OCI-LY3 (cell line): ENCODE results near the gene PLCB4.

Experiments used
- H2AFZ ChIP-seq: fragments of 200-600, 300-600 bp; shearing (Covaris generic); 2 replicates; pipeline ENCODE4 v1.6.0; 2014; ENCODE audit warnings: antibody characterized with exemption, low read depth, low read length
- H3K27ac ChIP-seq: fragments of 200-600, 300-600 bp; sonication (generic); 2 replicates; pipeline ENCODE4 v1.5.1; 2014; ENCODE audit warnings: mild to moderate bottlenecking, low read length, moderate library complexity, mixed read lengths
- H3K27me3 ChIP-seq: fragments of 200-600, 300-600 bp; sonication (generic); 2 replicates; pipeline ENCODE4 v1.6.1; 2014; ENCODE audit warnings: low read depth, low read length, mixed read lengths
- H3K36me3 ChIP-seq: fragments of 200-600, 300-600 bp; sonication (generic); replicated peaks from 2 replicates; pipeline ENCODE3; 2014; ENCODE audit warnings: low read depth, low read length, mixed read lengths
- H3K4me1 ChIP-seq: fragments of 300-600, 200-600 bp; sonication (generic); 2 replicates; pipeline ENCODE4 v1.6.1; 2014; ENCODE audit warnings: low read length, mixed read lengths
- H3K4me2 ChIP-seq: fragments of 200-600, 300-600 bp; sonication (generic); 2 replicates; pipeline ENCODE4 v1.6.1; 2014; ENCODE audit warnings: low read length, mixed read lengths
- H3K4me3 ChIP-seq: fragments of 300-600, 200-600 bp; sonication (generic); 2 replicates; pipeline ENCODE4 v1.5.1; 2014; ENCODE audit warnings: antibody characterized with exemption, mild to moderate bottlenecking, low read length, moderate library complexity
- H3K79me2 ChIP-seq: fragments of 300-600, 200-600 bp; shearing (Covaris generic); 2 replicates; pipeline ENCODE4 v1.6.1; 2014; ENCODE audit warnings: mild to moderate bottlenecking, low read length, mixed read lengths
- H3K9ac ChIP-seq: fragments of 300-600, 200-600 bp; shearing (Covaris generic); 2 replicates; pipeline ENCODE4 v1.6.0; 2014; ENCODE audit warnings: mild to moderate bottlenecking, low read length, moderate library complexity
- H3K9me3 ChIP-seq: fragments of 200-600, 300-600 bp; shearing (Covaris generic); 2 replicates; pipeline ENCODE4 v1.6.1; 2014; ENCODE audit warnings: low read length, mixed read lengths; ENCODE audit not compliant: insufficient read depth
- H4K20me1 ChIP-seq: fragments of 200-600, 300-600 bp; sonication (generic); 2 replicates; pipeline ENCODE4 v1.6.1; 2016; ENCODE audit warnings: low read length, mixed read lengths; ENCODE audit not compliant: insufficient read depth
- CTCF ChIP-seq: fragments of 200-600, 300-600 bp; sonication (generic); IDR thresholded peaks from 2 replicates; pipeline ENCODE4 v1.5.1; 2014; ENCODE audit warnings: antibody characterized with exemption, low read length, low read depth
- EZH2phosphoT487 ChIP-seq: fragments of 200-600 bp; shearing (Covaris generic); IDR thresholded peaks from 2 replicates; pipeline ENCODE4 v1.6.1; 2018; ENCODE audit warnings: antibody characterized with exemption, mixed run types, low read depth

PLCB4 gene

GRCh38 chr20:9022376-9022775, 46.5 kb upstream of the PLCB4 start:
- no peaks in the 10 kb centered on the region for H3K4me1 ChIP-seq
- H3K4me2 ChIP-seq, result no peak overlapping the region
- TF ChIP-seq EZH2phosphoT487, result no peak
- no peak for TF ChIP-seq CTCF
- no peaks in the 10 kb centered on the region for H3K79me2 ChIP-seq
- no peak overlapping the region for H3K9ac ChIP-seq
- no peaks in the 10 kb centered on the region for H3K9me3 ChIP-seq
- H3K27me3 ChIP-seq, result no peaks in the 10 kb centered on the region
- no peaks in the 10 kb centered on the region for H3K36me3 ChIP-seq
- no peak overlapping the region for H2AFZ ChIP-seq
- H4K20me1 ChIP-seq, result no peaks in the 10 kb centered on the region
- no peak overlapping the region for H3K27ac ChIP-seq
- no peak overlapping the region for H3K4me3 ChIP-seq

- Histone ChIP-seq H3K27ac (no peak overlapping the region), H3K9me3 (no peaks in the 10 kb centered on the region), H3K27me3 (no peaks in the 10 kb centered on the region), H3K79me2 (no peaks in the 10 kb centered on the region), H2AFZ (no peak overlapping the region), H3K4me3 (no peak overlapping the region), H3K9ac (no peak overlapping the region), H3K4me2 (no peak overlapping the region), H3K4me1 (no peaks in the 10 kb centered on the region), H4K20me1 (no peaks in the 10 kb centered on the region), H3K36me3 (no peaks in the 10 kb centered on the region)
- TF ChIP-seq CTCF (no peak), EZH2phosphoT487 (no peak)
Measured at GRCh38 chr20:9024606-9025005, 44.3 kb upstream of the PLCB4 start.

- H3K9me3 ChIP-seq, result no peaks in the 10 kb centered on the region
- H2AFZ ChIP-seq, result no peak overlapping the region
- no peak overlapping the region for H3K4me3 ChIP-seq
- no peak for TF ChIP-seq CTCF
- no peak for TF ChIP-seq EZH2phosphoT487
- no peak overlapping the region for H3K27ac ChIP-seq
- no peaks in the 10 kb centered on the region for H3K36me3 ChIP-seq
- no peaks in the 10 kb centered on the region for H3K79me2 ChIP-seq
- H3K9ac ChIP-seq, result no peak overlapping the region
- H3K4me2 ChIP-seq, result no peak overlapping the region
- no peaks in the 10 kb centered on the region for H3K4me1 ChIP-seq
- no peaks in the 10 kb centered on the region for H4K20me1 ChIP-seq
- no peaks in the 10 kb centered on the region for H3K27me3 ChIP-seq
Measured at GRCh38 chr20:9025011-9025410, 43.9 kb upstream of the PLCB4 start.

DNA sequence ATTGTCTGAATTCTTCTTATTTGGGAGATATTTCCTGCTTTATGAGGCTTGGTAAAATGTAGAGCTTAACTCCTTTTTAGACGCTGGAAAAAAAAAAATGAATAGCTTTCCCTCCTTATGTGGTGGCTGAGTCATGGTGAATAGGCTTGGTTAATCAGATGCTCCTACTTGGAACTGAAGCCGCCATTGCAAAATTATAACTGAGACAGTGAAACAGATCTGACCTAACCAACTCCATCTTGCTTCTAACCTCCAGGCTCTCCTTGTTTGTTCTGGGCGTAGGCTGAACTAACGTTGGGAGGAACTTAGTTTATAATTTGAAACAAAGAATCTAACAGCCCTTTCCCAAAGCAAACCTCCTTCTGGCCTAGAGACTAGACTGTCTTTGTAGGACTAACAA, 43.2 kb upstream of the PLCB4 start:
- Histone ChIP-seq H3K27ac (no peak overlapping the region), H3K4me3 (no peak overlapping the region), H3K79me2 (no peaks in the 10 kb centered on the region), H4K20me1 (no peaks in the 10 kb centered on the region), H3K4me1 (no peaks in the 10 kb centered on the region), H2AFZ (no peak overlapping the region), H3K4me2 (no peak overlapping the region), H3K36me3 (no peaks in the 10 kb centered on the region), H3K9me3 (no peaks in the 10 kb centered on the region), H3K9ac (no peak overlapping the region), H3K27me3 (no peaks in the 10 kb centered on the region)
- TF ChIP-seq EZH2phosphoT487 (no peak), CTCF (no peak)
